Measurements from ENCODE around the gene GRIA4.

The GRIA4 gene

GRCh38 chr11:105639527-105639926 is 29.7 kb downstream of the GRIA4 start:
- no peaks in the 10 kb centered on the region for H3K36me3 Mint-ChIP-seq (ENCODE audit: low read depth)

DNA sequence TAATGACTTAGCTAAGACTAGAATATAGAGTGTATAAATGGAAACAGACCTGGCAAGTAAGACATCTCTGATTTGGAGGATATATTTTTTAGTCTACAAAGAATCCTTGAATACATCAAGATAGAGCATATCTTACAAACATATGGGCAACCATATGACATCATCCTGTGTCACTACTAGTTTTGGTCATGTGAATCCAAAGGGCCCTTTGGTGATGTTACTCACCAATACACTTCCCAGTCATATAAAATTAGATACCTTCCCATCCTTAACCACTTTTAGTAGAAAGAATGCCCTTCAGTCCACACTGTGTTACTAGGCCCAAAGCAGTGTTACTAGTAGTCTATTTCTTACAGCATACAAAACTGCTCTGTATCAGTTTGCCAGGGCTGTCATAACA is 31.6 kb downstream of the GRIA4 start:
- no peak for DNase-seq
- Mint-ChIP-seq H3K4me1 (no peaks in the 10 kb centered on the region), H3K36me3 (ENCODE audit: low read depth) (no peaks in the 10 kb centered on the region), H3K27me3 (ENCODE audit: low read depth, poor library complexity) (no peaks in the 10 kb centered on the region), H3K27ac (no peak overlapping the region), H3K4me3 (no peak overlapping the region), H3K9me3 (peaks cover 3% of the 10 kb centered on the region)
- TF ChIP-seq, protein P1, sequence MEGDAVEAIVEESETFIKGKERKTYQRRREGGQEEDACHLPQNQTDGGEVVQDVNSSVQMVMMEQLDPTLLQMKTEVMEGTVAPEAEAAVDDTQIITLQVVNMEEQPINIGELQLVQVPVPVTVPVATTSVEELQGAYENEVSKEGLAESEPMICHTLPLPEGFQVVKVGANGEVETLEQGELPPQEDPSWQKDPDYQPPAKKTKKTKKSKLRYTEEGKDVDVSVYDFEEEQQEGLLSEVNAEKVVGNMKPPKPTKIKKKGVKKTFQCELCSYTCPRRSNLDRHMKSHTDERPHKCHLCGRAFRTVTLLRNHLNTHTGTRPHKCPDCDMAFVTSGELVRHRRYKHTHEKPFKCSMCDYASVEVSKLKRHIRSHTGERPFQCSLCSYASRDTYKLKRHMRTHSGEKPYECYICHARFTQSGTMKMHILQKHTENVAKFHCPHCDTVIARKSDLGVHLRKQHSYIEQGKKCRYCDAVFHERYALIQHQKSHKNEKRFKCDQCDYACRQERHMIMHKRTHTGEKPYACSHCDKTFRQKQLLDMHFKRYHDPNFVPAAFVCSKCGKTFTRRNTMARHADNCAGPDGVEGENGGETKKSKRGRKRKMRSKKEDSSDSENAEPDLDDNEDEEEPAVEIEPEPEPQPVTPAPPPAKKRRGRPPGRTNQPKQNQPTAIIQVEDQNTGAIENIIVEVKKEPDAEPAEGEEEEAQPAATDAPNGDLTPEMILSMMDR (IDR thresholded peaks at IDR 0.05): no peak

More at GRCh38 chr11:105639527-105639926, 29.7 kb downstream of the GRIA4 start:
- Mint-ChIP-seq H3K27me3 (ENCODE audit: low read depth, poor library complexity) (no peaks in the 10 kb centered on the region), H3K4me3 (no peak overlapping the region), H3K27ac (no peak overlapping the region), H3K9me3 (no peaks in the 10 kb centered on the region), H3K4me1 (no peaks in the 10 kb centered on the region)
- DNase-seq: no peak
- TF ChIP-seq, protein P1 (IDR thresholded peaks at IDR 0.05): no peak

GRCh38 chr11:105642870-105643269 is 33.0 kb downstream of the GRIA4 start:
- Mint-ChIP-seq H3K9me3 (peaks cover 12% of the 10 kb centered on the region), H3K4me1 (no peaks in the 10 kb centered on the region), H3K27me3 (ENCODE audit: low read depth, poor library complexity) (no peaks in the 10 kb centered on the region), H3K36me3 (ENCODE audit: low read depth) (no peaks in the 10 kb centered on the region), H3K4me3 (no peak overlapping the region), H3K27ac (no peak overlapping the region)
- TF ChIP-seq, protein P1 (IDR thresholded peaks at IDR 0.05): no peak
- no peak for DNase-seq

- H3K4me1 Mint-ChIP-seq: no peaks in the 10 kb centered on the region
- H3K9me3 Mint-ChIP-seq: peaks cover 12% of the 10 kb centered on the region
- H3K27me3 Mint-ChIP-seq (ENCODE audit: low read depth, poor library complexity): no peaks in the 10 kb centered on the region
- DNase-seq: no peak
- TF ChIP-seq, protein P1 (IDR thresholded peaks at IDR 0.05): no peak
- H3K4me3 Mint-ChIP-seq: no peak overlapping the region
- no peak overlapping the region for H3K27ac Mint-ChIP-seq
- no peaks in the 10 kb centered on the region for H3K36me3 Mint-ChIP-seq (ENCODE audit: low read depth)
Measured at GRCh38 chr11:105644839-105645573, 35.1 kb downstream of the GRIA4 start.

GRCh38 chr11:105647780-105648179 is 37.9 kb downstream of the GRIA4 start:
- Mint-ChIP-seq H3K36me3 (ENCODE audit: low read depth) (no peaks in the 10 kb centered on the region), H3K4me1 (no peaks in the 10 kb centered on the region), H3K4me3 (no peak overlapping the region), H3K27ac (no peak overlapping the region), H3K9me3 (peaks cover 12% of the 10 kb centered on the region), H3K27me3 (ENCODE audit: low read depth, poor library complexity) (no peaks in the 10 kb centered on the region)
- TF ChIP-seq, protein P1 (IDR thresholded peaks at IDR 0.05): no peak
- DNase-seq: no peak

GRCh38 chr11:105648762-105649161 is 38.9 kb downstream of the GRIA4 start:
- Mint-ChIP-seq H3K27ac (no peak overlapping the region), H3K4me1 (no peaks in the 10 kb centered on the region), H3K27me3 (ENCODE audit: low read depth, poor library complexity) (no peaks in the 10 kb centered on the region), H3K9me3 (peaks cover 12% of the 10 kb centered on the region), H3K4me3 (no peak overlapping the region), H3K36me3 (ENCODE audit: low read depth) (no peaks in the 10 kb centered on the region)
- no peak for DNase-seq
- TF ChIP-seq, protein P1 (IDR thresholded peaks at IDR 0.05): no peak
